Mesothelial cell of epicardium (in vitro differentiated cells): Measurements from ENCODE around the gene HOXC6. TPM values are rescaled to one million over a fixed set of nuclear protein-coding genes. Genes with fewer than 3 reads are reported as not detected.
A peak's percentile ranks its signal among the peaks of the same experiment; 100 is the strongest.

Experiments
- DNase-seq, 2 experiments: peaks; one replicate each; pipeline ENCODE4 v3.0.0; 2021; ENCODE audit warnings: low spot score in 2 of 2; ENCODE audit not compliant: unreplicated experiment in 2 of 2
- H3K27ac Mint-ChIP-seq: 2 replicates; pipeline ENCODE4 v1.8.0; 2021; ENCODE audit warnings: mixed read lengths
- H3K27me3 Mint-ChIP-seq: 2 replicates; pipeline ENCODE4 v1.8.0; 2021; ENCODE audit warnings: low read depth, mixed read lengths
- H3K36me3 Mint-ChIP-seq: 2 replicates; pipeline ENCODE4 v1.8.0; 2021; ENCODE audit warnings: mixed read lengths
- H3K4me1 Mint-ChIP-seq: 2 replicates; pipeline ENCODE4 v1.8.0; 2021; ENCODE audit warnings: mixed read lengths
- H3K4me3 Mint-ChIP-seq: 2 replicates; pipeline ENCODE4 v1.8.0; 2021; ENCODE audit warnings: mild to moderate bottlenecking, moderate library complexity, mixed read lengths
- H3K9me3 Mint-ChIP-seq: 2 replicates; pipeline ENCODE4 v1.8.0; 2021; ENCODE audit warnings: mixed read lengths
- total RNA-seq: library from RNA; stranded (reverse); gene quantifications from 3 replicates; pipeline ENCODE4 v1.2.1, GENCODE V29; 2021
- TF ChIP-seq, protein P1 (sequence below): fragments of 200-600 bp; sonication (generic); IDR thresholded peaks from one replicate; pipeline ENCODE4 v1.5.0; 2021; ENCODE audit warnings: antibody characterized with exemption; ENCODE audit not compliant: unreplicated experiment

The HOXC6 gene
- total RNA-seq, 1 donor from 2014 or later = 15.5 TPM

DNA sequence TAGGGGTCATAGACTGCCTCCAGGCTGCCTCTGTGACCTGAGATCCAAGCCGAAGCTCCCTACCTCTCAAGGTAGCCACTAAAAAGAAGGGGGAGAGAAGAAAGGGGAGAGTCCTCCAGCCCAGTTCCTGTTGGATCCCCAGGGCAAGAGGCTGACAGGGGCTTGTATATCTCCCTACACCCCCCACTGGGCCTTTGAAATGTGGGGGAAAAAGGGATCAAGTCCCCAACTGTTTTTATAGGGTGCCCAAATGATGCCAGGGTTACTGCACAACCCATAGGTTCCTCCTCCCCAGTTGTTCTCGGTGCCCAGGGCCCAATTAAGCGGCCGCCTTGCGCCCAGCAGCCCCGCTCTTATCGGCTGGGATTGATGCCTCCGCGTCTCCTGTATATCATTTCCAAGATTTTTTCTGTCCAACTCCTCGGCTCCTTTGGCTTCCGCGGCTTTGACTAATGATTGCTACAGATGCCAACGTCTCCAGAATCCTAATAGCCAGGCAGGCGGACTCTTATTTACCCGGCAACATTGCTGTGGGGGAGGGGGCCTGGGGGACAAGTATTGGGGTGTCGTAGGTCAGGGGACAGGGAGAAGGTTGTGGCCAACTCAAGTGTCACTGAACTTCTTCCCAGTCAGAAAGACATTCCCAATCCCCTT, 17.8 kb downstream of the HOXC6 start:
- H3K4me1 Mint-ChIP-seq = peaks cover 94% of the 10 kb centered on the region
- TF ChIP-seq, protein P1, sequence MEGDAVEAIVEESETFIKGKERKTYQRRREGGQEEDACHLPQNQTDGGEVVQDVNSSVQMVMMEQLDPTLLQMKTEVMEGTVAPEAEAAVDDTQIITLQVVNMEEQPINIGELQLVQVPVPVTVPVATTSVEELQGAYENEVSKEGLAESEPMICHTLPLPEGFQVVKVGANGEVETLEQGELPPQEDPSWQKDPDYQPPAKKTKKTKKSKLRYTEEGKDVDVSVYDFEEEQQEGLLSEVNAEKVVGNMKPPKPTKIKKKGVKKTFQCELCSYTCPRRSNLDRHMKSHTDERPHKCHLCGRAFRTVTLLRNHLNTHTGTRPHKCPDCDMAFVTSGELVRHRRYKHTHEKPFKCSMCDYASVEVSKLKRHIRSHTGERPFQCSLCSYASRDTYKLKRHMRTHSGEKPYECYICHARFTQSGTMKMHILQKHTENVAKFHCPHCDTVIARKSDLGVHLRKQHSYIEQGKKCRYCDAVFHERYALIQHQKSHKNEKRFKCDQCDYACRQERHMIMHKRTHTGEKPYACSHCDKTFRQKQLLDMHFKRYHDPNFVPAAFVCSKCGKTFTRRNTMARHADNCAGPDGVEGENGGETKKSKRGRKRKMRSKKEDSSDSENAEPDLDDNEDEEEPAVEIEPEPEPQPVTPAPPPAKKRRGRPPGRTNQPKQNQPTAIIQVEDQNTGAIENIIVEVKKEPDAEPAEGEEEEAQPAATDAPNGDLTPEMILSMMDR = no peak
- H3K27ac Mint-ChIP-seq = peak overlapping the region; percentile 98
- peaks cover 42% of the 10 kb centered on the region for H3K27me3 Mint-ChIP-seq
- H3K4me3 Mint-ChIP-seq = peak overlapping the region; percentile 72
- H3K9me3 Mint-ChIP-seq = no peaks in the 10 kb centered on the region
- DNase-seq = no peak
- no peaks in the 10 kb centered on the region for H3K36me3 Mint-ChIP-seq

DNA sequence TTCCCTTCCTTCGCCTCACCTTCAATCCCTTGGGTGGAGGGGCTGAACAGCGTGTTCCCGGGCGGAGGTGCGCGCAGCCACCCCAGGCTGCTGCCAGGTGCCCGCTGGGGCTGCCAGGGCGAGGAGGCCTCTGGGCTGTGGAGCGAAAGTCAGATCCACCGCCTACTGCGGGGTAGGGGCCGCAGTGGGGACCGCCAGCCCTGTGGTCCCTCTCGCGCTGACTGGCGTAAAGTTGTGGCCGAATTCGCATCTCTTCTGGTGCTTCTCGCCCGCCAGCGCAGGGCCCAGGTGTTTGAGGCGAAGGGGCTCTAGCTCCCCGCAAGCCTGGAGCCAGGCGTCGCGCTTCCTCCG, 18.5 kb downstream of the HOXC6 start:
- TF ChIP-seq, protein P1 = no peak
- no peaks in the 10 kb centered on the region for H3K9me3 Mint-ChIP-seq
- peak overlapping the region; percentile 98 for H3K27ac Mint-ChIP-seq
- H3K4me1 Mint-ChIP-seq = peaks cover 95% of the 10 kb centered on the region
- peak in 1 of 2 experiments; percentile 51 for DNase-seq
- peaks cover 47% of the 10 kb centered on the region for H3K27me3 Mint-ChIP-seq
- H3K36me3 Mint-ChIP-seq = no peaks in the 10 kb centered on the region
- H3K4me3 Mint-ChIP-seq = peak overlapping the region; percentile 72

DNA sequence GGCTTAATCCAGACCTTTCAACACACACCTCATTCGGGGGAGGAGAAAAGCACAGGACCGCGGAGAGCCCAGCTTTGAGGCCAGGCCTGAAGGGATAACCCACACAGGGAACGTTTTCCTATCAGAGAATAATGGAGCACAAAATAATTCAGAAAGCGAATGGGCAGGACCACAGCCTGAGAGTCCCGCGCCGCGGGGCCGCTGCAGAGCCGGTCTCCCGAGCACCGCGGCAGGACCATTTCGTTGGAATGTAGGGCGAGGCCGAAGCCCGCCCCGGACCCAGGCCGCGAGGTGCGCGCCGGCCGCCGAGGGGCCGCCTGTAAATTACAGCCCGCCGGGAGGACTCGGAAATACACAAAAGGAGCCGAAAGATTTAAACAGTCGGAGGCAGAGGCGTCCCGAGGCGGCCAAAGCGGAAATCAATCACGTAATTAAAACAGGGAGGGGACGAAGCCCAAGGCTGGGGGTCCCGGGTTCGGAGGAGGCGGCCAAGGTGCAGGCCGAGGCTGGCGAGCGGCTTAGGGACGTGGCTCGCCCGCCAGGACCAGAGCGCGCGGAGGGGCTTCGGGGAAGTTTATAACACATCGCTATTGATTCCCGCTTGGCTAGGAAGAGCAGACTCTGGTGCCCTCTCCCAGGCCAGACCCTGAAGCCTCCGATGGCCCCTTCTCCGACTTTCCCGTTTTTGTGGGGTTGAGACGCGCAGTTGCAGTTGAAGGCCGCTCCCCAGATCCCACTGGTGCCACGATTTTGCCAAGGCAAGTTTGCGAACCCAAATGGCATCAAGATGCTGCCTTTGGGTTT, 19.1 kb downstream of the HOXC6 start:
- Mint-ChIP-seq H3K27me3 (peaks cover 48% of the 10 kb centered on the region), H3K4me3 (peak overlapping the region; percentile 72), H3K4me1 (peaks cover 96% of the 10 kb centered on the region), H3K36me3 (no peaks in the 10 kb centered on the region), H3K27ac (peak overlapping the region; percentile 98), H3K9me3 (no peaks in the 10 kb centered on the region)
- DNase-seq = peak in 1 of 2 experiments; percentile 48
- TF ChIP-seq, protein P1 = no peak

DNA sequence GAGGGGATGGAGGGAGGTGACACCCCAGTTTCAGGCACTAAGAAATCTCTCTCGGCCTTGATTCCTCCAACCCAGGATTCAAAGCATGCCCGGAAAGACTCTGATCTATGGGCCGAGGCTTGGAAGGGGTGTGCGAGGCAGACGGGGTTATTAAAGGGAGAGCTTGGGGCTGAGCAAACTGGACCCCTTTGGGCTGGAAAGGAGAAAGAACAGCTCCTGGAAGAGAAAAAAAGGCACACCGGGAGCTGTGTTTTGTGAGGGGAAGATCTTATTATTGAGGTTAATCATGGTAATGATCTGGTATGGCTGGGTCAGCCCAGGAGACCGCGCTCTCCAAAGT, 19.7 kb downstream of the HOXC6 start:
- Mint-ChIP-seq H3K36me3 (no peaks in the 10 kb centered on the region), H3K27ac (peak overlapping the region; percentile 96), H3K4me3 (peak overlapping the region; percentile 72), H3K27me3 (peaks cover 50% of the 10 kb centered on the region), H3K4me1 (peaks cover 96% of the 10 kb centered on the region), H3K9me3 (no peaks in the 10 kb centered on the region)
- DNase-seq = peak in 1 of 2 experiments; percentile 46
- TF ChIP-seq, protein P1 = no peak

DNA sequence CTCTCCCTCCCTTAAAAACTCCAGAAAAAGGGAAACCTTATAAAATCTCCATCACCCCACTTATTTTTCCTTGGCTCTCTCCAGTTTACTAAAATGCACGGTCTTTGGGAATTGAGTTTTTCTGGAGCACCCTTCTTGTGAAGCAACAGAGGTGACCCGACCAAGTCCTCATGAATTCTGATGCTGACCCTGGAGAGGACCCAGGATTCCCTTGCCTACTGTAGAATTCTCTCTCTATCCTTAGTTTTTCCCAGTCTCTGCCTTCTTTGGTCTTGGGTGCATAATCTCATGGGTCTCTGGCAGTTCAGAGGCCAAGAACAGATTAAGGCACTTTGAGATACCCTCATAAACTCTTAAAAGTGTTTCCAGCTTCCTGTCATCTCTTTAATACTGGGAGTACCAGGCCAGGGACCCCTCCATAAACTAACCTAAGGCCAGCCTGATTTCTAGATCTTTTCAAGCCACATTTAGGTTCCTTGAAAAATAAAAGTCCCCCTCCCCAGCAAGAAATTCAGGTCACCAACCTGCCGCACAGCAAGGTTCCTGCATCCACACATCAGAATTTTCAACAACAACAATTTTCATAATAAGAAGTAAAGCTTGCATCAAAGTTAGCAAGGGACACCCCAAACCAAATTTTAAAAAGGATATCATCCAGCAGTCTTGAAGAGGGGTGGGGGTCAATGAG, 20.3 kb downstream of the HOXC6 start:
- Mint-ChIP-seq H3K4me3 (peak overlapping the region; percentile 72), H3K9me3 (no peaks in the 10 kb centered on the region), H3K27me3 (peaks cover 50% of the 10 kb centered on the region), H3K36me3 (no peaks in the 10 kb centered on the region), H3K27ac (peak overlapping the region; percentile 96), H3K4me1 (peaks cover 96% of the 10 kb centered on the region)
- DNase-seq = no peak
- TF ChIP-seq, protein P1 = no peak
